HepG2 (cell line): ENCODE measurements around the gene RNPEPL1. TPM values are rescaled to one million over a fixed set of nuclear protein-coding genes. Genes with fewer than 3 reads are reported as not detected.

ENCODE experiments used
- CTCF ChIP-seq: sonication (generic); formaldehyde crosslinking; IDR thresholded peaks from 2 replicates; pipeline ENCODE4 v1.5.0; 2020; ENCODE audit warnings: mild to moderate bottlenecking, missing genetic modification reagents, moderate library complexity
- ERF ChIP-seq: IDR thresholded peaks from 2 replicates; pipeline ENCODE4 v1.6.1; 2018; ENCODE audit warnings: missing biosample characterization, missing genetic modification reagents
- ESRRA ChIP-seq: sonication (generic); formaldehyde crosslinking; IDR thresholded peaks from 2 replicates; pipeline ENCODE4 v1.5.1; 2020; ENCODE audit warnings: mild to moderate bottlenecking, low read depth, missing genetic modification reagents
- HOXA5 ChIP-seq: sonication (generic); formaldehyde crosslinking; IDR thresholded peaks from 2 replicates; pipeline ENCODE4 v1.4.0; 2020; ENCODE audit warnings: missing genetic modification reagents
- KLF9 ChIP-seq: IDR thresholded peaks from 2 replicates; pipeline ENCODE4 v1.6.1; 2016; ENCODE audit warnings: low read depth
- MZF1 ChIP-seq: sonication (generic); formaldehyde crosslinking; IDR thresholded peaks from 2 replicates; pipeline ENCODE4 v1.8.1; 2023; ENCODE audit warnings: mild to moderate bottlenecking, missing genetic modification reagents, borderline replicate concordance
- NCOA5 ChIP-seq: sonication (generic); formaldehyde crosslinking; IDR thresholded peaks from 2 replicates; pipeline ENCODE4 v1.4.0; 2020; ENCODE audit warnings: missing genetic modification reagents
- SMARCE1 ChIP-seq: fragments of 450-650 bp; IDR thresholded peaks from 2 replicates; pipeline ENCODE4 v1.6.1; 2017; ENCODE audit warnings: borderline replicate concordance
- SSRP1 ChIP-seq: IDR thresholded peaks from 2 replicates; pipeline ENCODE4 v1.6.1; 2016; ENCODE audit warnings: control low read depth
- ZBTB21 ChIP-seq: sonication (generic); formaldehyde crosslinking; IDR thresholded peaks from 2 replicates; pipeline ENCODE4 v1.4.0; 2020; ENCODE audit warnings: missing genetic modification reagents
- ZNF205 ChIP-seq: IDR thresholded peaks from 2 replicates; pipeline ENCODE4 v1.6.1; 2018; ENCODE audit warnings: missing biosample characterization, missing genetic modification reagents
- ZNF331 ChIP-seq: sonication (generic); formaldehyde crosslinking; IDR thresholded peaks from 2 replicates; pipeline ENCODE4 v1.4.0; 2020; ENCODE audit warnings: missing genetic modification reagents
- ZNF550 ChIP-seq: sonication (generic); formaldehyde crosslinking; IDR thresholded peaks from 2 replicates; pipeline ENCODE4 v1.4.0; 2020; ENCODE audit warnings: mild to moderate bottlenecking, missing genetic modification reagents, borderline replicate concordance
- ZNF652 ChIP-seq: IDR thresholded peaks from 2 replicates; pipeline ENCODE4 v1.6.1; 2016; ENCODE audit warnings: low read depth, borderline replicate concordance
- ZNF678 ChIP-seq: sonication (generic); formaldehyde crosslinking; IDR thresholded peaks from 2 replicates; pipeline ENCODE4 v1.4.0; 2020; ENCODE audit warnings: mild to moderate bottlenecking, missing genetic modification reagents
- ZNF775 ChIP-seq: sonication (generic); formaldehyde crosslinking; IDR thresholded peaks from 2 replicates; pipeline ENCODE4 v1.4.0; 2020; ENCODE audit warnings: missing genetic modification reagents, mild to moderate bottlenecking, moderate library complexity, borderline replicate concordance
- polyA plus RNA-seq, 8 experiments: library from polyadenylated mRNA; depleted of rRNA in 3 of 8; stranded (reverse) in 7 of 8; unstranded in 1 of 8; fragments of >200 nt; fragmentation: Illumina TruSeq in 4 of 8; extraction: Trizol in 4 of 8; gene quantifications; 2 replicates each; pipeline versions ENCODE4 v1.2.1 to v1.2.3, GENCODE V29; 2011 to 2016; ENCODE audit warnings: low read depth in 4 of 8, missing spikeins in 1 of 8, mixed read lengths in 1 of 8; ENCODE audit not compliant: insufficient read depth in 1 of 8
- total RNA-seq, 5 experiments: library from RNA; depleted of rRNA; stranded (reverse); fragments of >200 nt; fragmentation: Illumina TruSeq; extraction: Trizol; gene quantifications; 2 replicates each; pipeline ENCODE4 v1.2.3, GENCODE V29; 2016; ENCODE audit warnings: low read depth in 1 of 5
- TF ChIP-seq, protein P1 (sequence below): sonication (generic); formaldehyde crosslinking; IDR thresholded peaks from 2 replicates; pipeline ENCODE4 v1.4.0; 2020; ENCODE audit warnings: mild to moderate bottlenecking, low read depth, missing genetic modification reagents
- TF ChIP-seq, protein P2 (sequence below): sonication (generic); formaldehyde crosslinking; IDR thresholded peaks from one replicate; pipeline ENCODE4 v1.5.1; 2020; ENCODE audit warnings: mild to moderate bottlenecking, missing genetic modification reagents; ENCODE audit errors: not compliant biosample characterization
- TF ChIP-seq, protein P3 (sequence below): IDR thresholded peaks from 2 replicates; pipeline ENCODE4 v1.6.1; 2018; ENCODE audit warnings: missing genetic modification reagents

RNPEPL1 gene
- total and polyA plus RNA-seq, 2 of the 13 experiments (the other 11 are each of a cell fraction or from before 2014, with no cell fraction given): 13.0 to 18.0 TPM

DNA sequence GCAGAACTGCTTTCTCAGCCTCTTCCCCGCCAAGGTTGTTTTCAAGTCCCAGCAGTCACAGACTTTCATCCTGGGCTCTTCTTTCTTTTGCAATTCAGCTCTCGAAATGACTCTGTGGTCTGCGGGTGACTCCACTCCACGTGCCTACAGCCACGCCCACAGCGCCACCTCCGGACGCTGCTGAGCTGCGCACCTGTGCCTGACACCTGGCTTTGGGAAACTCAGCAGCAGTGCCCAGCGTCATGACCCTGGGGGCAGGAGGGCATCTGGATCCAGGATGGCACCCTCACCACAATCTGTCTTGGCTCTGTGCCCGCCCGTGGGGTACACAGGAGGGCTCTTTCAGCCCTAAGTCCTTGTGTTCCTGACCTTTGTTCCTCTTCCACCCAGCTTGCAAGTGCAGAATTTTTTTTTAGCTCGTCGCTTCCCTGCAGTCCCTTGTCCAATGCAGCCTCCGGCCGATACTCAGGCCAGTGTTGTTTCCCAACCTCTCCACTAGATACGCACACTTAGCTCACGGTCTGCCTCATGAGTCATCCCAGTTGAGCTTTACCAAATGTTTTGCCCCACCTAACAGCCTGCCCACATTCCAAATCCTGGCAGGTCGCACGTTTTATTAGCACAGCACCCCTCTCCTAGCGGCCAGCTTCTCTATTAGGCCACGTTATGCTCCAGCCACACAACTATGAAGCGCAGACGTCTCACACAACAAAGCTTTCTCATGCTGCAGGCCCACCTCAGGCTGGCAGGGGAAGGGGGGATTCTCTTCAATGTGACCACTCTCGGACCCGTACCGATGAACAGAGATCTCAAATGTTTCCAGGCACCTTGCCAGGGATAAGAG lies 11.7 kb downstream of the RNPEPL1 start (continued):
- no peak for TF ChIP-seq ZNF678
- TF ChIP-seq, protein P1, sequence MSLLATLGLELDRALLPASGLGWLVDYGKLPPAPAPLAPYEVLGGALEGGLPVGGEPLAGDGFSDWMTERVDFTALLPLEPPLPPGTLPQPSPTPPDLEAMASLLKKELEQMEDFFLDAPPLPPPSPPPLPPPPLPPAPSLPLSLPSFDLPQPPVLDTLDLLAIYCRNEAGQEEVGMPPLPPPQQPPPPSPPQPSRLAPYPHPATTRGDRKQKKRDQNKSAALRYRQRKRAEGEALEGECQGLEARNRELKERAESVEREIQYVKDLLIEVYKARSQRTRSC: no peak
- no peak for TF ChIP-seq ZNF652
- TF ChIP-seq SSRP1: peak; percentile 68; the same call in 1 of the 2 replicates
- TF ChIP-seq HOXA5 (CRISPR knock-in tag): peak; percentile 66; the same call in 1 of the 2 replicates
- no peak for TF ChIP-seq ZBTB21 (CRISPR knock-in tag)
- TF ChIP-seq, protein P2, sequence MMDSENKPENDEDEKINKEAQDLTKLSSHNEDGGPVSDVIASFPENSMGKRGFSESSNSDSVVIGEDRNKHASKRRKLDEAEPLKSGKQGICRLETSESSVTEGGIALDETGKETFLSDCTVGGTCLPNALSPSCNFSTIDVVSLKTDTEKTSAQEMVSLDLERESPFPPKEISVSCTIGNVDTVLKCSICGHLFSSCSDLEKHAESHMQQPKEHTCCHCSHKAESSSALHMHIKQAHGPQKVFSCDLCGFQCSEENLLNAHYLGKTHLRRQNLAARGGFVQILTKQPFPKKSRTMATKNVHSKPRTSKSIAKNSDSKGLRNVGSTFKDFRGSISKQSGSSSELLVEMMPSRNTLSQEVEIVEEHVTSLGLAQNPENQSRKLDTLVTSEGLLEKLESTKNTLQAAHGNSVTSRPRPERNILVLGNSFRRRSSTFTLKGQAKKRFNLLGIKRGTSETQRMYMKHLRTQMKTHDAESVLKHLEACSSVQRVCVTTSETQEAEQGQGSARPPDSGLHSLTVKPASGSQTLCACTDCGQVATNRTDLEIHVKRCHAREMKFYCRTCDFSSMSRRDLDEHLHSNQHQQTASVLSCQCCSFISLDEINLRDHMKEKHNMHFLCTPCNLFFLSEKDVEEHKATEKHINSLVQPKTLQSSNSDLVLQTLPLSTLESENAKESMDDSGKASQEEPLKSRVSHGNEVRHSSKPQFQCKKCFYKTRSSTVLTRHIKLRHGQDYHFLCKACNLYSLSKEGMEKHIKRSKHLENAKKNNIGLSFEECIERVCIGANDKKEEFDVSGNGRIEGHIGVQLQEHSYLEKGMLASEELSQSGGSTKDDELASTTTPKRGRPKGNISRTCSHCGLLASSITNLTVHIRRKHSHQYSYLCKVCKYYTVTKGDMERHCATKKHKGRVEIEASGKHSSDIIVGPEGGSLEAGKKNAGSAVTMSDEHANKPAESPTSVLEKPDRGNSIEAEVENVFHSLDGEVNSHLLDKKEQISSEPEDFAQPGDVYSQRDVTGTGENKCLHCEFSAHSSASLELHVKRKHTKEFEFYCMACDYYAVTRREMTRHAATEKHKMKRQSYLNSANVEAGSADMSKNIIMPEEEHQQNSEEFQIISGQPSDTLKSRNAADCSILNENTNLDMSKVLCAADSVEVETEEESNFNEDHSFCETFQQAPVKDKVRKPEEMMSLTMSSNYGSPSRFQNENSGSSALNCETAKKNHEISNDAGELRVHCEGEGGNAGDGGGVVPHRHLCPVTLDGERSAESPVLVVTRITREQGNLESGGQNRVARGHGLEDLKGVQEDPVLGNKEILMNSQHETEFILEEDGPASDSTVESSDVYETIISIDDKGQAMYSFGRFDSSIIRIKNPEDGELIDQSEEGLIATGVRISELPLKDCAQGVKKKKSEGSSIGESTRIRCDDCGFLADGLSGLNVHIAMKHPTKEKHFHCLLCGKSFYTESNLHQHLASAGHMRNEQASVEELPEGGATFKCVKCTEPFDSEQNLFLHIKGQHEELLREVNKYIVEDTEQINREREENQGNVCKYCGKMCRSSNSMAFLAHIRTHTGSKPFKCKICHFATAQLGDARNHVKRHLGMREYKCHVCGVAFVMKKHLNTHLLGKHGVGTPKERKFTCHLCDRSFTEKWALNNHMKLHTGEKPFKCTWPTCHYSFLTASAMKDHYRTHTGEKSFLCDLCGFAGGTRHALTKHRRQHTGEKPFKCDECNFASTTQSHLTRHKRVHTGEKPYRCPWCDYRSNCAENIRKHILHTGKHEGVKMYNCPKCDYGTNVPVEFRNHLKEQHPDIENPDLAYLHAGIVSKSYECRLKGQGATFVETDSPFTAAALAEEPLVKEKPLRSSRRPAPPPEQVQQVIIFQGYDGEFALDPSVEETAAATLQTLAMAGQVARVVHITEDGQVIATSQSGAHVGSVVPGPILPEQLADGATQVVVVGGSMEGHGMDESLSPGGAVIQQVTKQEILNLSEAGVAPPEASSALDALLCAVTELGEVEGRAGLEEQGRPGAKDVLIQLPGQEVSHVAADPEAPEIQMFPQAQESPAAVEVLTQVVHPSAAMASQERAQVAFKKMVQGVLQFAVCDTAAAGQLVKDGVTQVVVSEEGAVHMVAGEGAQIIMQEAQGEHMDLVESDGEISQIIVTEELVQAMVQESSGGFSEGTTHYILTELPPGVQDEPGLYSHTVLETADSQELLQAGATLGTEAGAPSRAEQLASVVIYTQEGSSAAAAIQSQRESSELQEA (CRISPR knock-in tag): no peak
- no peak for TF ChIP-seq SMARCE1
- no peak for TF ChIP-seq NCOA5 (CRISPR knock-in tag)
- TF ChIP-seq, protein P3, sequence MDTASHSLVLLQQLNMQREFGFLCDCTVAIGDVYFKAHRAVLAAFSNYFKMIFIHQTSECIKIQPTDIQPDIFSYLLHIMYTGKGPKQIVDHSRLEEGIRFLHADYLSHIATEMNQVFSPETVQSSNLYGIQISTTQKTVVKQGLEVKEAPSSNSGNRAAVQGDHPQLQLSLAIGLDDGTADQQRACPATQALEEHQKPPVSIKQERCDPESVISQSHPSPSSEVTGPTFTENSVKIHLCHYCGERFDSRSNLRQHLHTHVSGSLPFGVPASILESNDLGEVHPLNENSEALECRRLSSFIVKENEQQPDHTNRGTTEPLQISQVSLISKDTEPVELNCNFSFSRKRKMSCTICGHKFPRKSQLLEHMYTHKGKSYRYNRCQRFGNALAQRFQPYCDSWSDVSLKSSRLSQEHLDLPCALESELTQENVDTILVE: peak; percentile 92
- peak; percentile 91 for TF ChIP-seq CTCF (CRISPR knock-in tag)
- TF ChIP-seq ESRRA (CRISPR knock-in tag): peak; percentile 58; the same call in 1 of the 2 replicates
- TF ChIP-seq ZNF205 (CRISPR knock-in tag): no peak; the same call in 1 of the 2 replicates
- TF ChIP-seq ZNF550: no peak
- TF ChIP-seq KLF9 (CRISPR knock-in tag): peak; percentile 98
- no peak for TF ChIP-seq ZNF775 (CRISPR knock-in tag)
- TF ChIP-seq ZNF331 (CRISPR knock-in tag): peak; percentile 10
- TF ChIP-seq MZF1 (CRISPR knock-in tag): no peak
- TF ChIP-seq ERF (CRISPR knock-in tag): peak; percentile 77
